ENCODE data around the gene CDH23. TPM values are rescaled to one million over a fixed set of nuclear protein-coding genes. Genes with fewer than 3 reads are reported as not detected.

CDH23 gene
- total RNA-seq, 1 experiment from 2014 or later, result 0.37 TPM

GRCh38 chr10:71722849-71723248 lies 326.1 kb downstream of the CDH23 start:
- DNase-seq (ENCODE audit: low spot score), result no peak

DNA sequence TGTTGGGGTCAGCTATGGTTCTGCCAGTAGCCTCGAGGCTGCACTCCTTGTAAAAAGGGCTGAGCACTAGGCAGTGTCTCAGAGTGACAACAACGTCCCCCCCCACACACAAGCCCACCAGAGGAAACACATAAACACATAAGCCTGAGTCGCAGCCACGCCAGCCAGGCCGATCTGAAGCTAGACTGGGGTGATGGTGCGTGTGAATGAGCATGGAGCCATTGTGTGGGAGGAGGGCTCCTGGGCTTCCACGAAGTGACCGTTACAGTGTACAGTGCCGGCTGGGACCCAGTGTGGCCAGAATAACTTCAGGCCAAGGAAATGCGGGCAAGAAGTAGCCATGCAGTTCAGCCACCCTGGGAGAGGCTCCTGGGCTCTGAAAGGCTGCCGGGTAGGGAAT lies 326.6 kb downstream of the CDH23 start:
- no peak for DNase-seq (ENCODE audit: low spot score)

DNA sequence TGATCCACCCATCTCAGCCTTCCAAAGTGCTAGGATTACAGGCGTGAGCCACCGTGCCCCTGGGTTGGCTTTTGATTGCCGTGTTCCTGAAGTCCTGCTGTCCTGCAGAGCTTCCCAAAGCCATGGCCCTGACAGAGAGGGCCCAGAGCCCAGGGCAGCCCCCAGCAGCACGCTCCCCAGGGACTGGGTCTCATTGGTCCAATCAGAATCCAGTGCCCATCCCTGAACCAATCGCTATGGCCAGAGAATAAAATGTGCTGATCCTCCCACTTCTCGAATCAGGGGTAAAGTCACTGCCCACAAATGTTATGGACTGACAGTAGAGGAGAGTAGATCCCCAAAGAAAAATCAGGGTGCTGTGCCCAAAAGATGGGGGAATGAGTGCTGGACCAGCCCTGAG lies 327.8 kb downstream of the CDH23 start:
- no peak for DNase-seq (ENCODE audit: low spot score)

DNA sequence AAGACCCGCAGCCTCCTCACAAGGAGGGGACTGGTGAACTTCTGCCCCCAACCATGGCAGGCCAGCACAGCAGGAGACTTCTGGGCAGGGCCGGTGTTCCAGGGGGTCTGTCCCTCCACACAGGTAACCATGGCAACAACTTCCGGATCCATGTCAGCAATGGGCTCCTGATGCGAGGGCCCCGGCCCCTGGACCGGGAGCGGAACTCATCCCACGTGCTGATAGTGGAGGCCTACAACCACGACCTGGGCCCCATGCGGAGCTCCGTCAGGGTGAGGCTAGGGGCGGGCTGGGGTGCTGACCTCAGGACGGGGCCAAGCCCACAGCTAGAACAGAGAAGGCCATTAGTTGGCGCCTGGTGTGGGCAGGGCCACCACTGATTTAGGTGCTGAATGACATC lies 328.5 kb downstream of the CDH23 start:
- no peak for DNase-seq (ENCODE audit: low spot score)

- DNase-seq (ENCODE audit: low spot score), result peak; percentile 30
These were observed 329.4 kb downstream of the CDH23 start for GRCh38 chr10:71725998-71726579.

DNA sequence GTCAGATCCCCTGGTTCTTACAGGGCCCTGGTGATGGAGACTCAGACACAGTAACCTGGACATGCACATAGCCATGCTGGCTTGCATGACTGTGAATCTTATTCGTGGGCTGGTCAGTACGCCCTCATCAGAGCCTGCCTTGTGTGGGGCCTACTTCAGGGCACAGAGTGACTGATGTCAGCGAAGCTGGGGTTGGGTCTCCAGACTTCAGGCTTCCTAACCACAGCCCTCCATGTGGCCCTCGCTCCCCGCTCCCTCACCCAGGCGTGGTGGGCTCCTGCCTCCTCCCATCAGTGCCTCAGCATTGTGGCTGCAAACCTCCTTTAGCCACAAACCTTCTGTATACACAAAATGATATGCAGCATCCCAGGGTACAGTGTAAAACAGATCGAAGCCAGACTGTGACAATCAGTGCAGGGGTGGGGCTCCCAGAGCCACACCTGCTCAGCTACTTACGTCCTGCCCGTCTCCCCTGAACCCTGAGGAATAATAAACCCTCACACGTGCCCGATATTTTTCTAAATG lies 329.9 kb downstream of the CDH23 start:
- DNase-seq (ENCODE audit: low spot score), result no peak

DNA sequence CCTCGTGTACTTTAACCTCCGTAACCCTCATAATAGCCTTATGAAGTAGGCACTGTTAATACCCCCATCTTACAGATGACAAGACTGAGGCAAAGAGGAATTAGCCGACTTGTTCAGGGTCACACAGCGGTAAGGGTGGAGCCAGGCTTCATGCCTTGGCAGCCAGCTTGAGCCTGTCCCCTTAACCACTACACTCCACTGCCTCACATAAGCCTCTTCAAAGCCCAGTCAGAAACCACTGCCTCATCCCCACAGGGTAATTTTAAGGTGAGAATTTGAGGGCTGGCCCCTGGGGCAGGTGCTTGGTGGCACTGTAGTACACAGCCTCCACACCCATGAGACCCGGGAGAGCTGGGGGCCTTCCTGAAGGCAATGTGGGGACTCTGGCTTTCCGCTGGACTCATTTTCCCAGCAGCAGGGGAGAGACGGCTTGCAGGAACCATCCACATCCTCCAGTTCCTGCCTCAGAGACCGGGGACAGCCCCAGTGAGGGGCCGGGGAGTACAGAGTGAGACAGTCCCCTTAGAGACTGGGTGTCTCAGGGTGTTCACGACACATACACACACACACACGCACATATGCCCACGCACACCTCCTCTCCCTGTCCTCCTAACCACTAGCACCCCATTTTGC lies 330.5 kb downstream of the CDH23 start:
- no peak for DNase-seq (ENCODE audit: low spot score)

DNA sequence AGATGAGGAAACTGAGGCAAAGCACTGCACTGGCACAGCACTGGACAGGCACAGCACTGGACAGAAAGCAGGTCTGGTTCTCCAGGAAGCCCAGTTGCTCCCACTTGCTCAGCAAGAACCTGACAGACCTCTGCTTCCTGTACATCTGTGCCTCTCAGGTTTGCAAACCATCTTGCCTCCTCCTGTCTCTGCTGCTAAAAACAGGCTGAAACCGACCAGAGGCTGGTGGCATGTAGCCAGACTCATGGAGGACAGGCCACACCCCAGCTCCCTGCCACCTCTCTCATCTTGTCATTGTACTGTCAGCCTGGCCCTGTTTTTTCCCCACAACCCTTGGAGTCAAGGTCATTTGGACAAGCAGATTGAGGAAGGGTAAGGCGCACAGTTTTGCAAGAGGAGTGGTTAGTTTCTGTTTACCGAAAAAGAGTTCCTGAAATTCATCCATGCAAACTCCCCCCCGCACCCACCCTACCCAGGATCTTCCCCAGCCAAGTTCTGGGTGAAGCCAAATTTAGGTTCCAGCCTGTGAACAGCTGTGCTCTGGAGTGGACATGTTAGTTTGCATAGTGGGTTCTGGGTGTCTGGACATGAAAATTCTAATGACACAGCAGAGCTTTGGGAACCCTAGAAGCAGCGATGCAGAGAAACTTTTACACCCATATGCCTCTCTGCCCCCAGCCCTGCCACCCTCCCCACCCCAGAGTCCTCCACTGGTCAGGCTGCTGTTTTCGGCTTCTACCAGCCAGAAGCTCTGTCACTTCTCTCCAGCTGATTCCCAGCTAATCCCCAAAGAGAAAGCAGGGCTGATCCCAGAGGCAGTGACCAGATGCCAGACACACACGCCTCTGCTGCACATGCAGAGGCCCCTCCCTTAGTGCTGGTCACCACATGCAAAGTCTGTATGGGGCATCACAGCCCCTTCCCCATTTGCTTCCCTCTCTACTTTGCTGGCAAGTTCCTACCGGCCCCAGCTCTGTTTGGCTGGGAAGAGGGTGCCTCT lies 331.3 kb downstream of the CDH23 start:
- peak; percentile 45 for DNase-seq (ENCODE audit: low spot score)

- peak; percentile 30 for DNase-seq (ENCODE audit: low spot score)
These were observed 332.5 kb downstream of the CDH23 start for GRCh38 chr10:71729161-71729636.

DNA sequence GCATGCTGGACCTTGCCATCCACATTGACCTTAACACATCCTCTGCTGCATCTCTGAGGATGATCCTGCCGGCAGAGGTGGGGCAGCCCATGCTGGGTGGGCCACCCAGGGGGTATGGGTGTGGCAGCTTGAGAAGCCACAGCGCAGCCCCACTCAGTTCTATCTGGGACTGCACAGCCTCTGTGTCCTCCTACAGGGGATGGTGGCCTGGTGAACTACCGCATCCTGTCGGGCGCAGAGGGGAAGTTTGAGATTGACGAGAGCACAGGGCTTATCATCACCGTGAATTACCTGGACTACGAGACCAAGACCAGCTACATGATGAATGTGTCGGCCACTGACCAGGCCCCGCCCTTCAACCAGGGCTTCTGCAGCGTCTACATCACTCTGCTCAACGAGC lies 335.1 kb downstream of the CDH23 start:
- no peak for DNase-seq (ENCODE audit: low spot score)

GRCh38 chr10:71734797-71735196 lies 338.1 kb downstream of the CDH23 start:
- DNase-seq (ENCODE audit: low spot score), result no peak

DNA sequence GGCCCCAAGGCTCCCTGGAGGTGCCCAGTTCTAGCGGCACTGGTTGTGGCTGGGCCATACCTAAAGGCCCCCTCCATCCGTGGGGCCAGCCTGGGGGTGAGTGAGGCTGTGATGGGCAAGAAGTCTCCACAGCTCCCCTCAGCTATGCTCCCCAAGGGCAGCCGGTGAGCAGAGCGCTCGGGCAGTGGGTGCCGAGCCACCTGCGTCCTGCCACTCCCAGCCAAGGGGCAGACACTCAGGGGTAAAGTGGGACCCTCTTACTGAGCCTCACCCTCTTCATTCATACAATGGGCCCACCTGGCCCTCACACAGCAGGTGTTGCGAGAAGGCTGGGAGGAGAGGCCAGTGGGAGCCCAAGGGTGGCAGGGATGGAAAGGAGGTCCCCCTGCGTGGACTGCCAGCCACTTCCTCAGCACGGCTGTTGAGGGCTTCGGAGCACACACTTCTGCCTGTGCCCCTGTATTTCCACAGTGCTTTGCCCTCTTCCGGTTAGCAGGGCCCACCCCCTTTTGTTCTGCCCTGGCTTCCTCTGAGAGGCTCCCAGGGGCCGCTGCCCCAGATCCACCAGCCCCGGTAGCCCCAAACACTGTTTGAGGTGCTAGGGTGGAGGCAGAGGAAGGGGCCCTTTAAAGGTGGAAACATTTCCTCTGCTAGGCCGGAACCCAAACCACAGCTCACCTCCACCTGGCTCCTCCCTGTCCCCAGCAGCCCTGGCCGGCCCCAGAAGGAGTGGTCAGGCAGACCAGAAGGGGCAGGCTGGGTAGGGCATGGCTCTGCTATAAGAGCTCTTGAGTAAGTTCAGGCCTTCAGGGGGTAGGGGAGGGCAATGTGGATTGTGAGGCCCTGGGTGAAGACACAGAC lies 339.2 kb downstream of the CDH23 start:
- no peak for DNase-seq (ENCODE audit: low spot score)

GRCh38 chr10:71736570-71736952 lies 339.8 kb downstream of the CDH23 start:
- no peak for DNase-seq (ENCODE audit: low spot score)

DNA sequence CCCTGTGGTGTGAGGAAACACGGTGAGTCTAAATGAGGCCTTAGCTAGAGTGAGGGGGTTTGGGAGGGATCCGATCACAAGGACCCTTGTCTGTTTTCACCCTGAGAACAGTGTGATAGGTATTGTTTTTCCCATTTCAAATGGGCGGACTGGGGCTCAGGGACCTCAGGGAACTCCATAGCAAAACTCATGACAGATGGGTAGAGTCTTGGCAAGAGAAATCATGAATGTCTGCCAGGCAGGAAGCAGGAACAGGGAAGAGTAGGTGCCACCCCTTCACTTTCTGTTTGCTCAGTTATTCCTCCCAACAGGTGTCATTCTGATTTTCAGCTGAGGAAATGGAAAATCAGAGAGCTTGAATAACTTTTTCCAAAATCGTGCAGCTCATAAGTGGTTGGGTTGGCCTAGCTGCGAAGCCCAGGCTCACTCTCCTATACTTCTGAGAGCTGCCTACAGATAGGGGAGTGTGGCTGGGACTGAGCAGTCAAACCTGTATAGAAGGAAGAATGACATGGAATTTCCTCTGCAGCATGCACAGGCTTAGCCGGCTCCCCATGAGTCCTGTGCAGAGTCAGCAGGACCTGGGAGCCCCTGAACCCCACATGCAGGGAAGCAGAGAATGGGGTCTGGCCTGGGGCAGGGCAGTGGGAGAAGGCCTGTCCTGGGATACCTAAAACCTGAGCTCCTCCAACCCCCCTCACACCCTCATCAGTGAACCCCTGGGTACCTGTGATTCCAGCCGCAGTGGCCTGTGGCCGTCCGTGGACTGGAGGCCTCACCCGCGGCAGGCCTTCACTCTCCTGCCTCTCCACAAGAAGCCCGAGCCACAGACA lies 340.5 kb downstream of the CDH23 start:
- DNase-seq (ENCODE audit: low spot score), result no peak

GRCh38 chr10:71737834-71738197 lies 341.1 kb downstream of the CDH23 start:
- DNase-seq (ENCODE audit: low spot score), result no peak

- no peak for DNase-seq (ENCODE audit: low spot score)
These were observed 342.7 kb downstream of the CDH23 start for GRCh38 chr10:71739358-71739900.

- peak; percentile 26 for DNase-seq (ENCODE audit: low spot score)
These were observed 343.4 kb downstream of the CDH23 start for GRCh38 chr10:71740069-71740653.

DNA sequence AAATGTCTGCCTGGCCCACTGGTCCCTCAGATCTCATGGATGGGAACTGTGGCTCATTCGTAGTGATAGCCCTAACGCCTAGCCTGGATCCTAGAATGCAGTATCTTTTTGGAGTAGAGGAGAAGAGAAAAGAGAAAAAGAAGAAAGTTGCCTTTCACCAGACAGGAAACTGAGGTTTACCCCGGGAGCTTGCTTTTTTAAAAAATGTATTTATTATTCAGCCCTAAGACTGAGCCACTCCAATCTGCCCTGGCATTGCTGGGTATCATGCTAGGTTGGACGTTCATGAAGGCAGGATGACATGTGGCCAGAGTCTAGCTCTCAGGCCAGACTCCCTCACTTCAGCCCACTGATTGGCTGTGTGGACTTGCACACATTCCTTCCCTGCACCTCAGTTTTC lies 344.3 kb downstream of the CDH23 start:
- DNase-seq (ENCODE audit: low spot score), result no peak

GRCh38 chr10:71741671-71742070 lies 345.0 kb downstream of the CDH23 start:
- DNase-seq (ENCODE audit: low spot score), result no peak

Data from H4 (cell line).